Epidermal melanocyte (primary cell): ENCODE measurements around the gene PDIK1L.

Experiments
- DNase-seq: peaks from one replicate; pipeline ENCODE4 v3.0.0; 2011; ENCODE audit warnings: low spot score; ENCODE audit not compliant: insufficient read length

PDIK1L gene

GRCh38 chr1:26169198-26169554 lies 57.6 kb downstream of the PDIK1L start:
- peak; percentile 14 for DNase-seq

GRCh38 chr1:26169669-26170471 lies 58.2 kb downstream of the PDIK1L start, which contains the start of gene ZNF593:
ZNF593 (plus strand) TSS chr1:26169908; CDS start chr1:26169984, 76 bp downstream.
- DNase-seq: peak; percentile 99

- DNase-seq: no peak
Observed at GRCh38 chr1:26170472-26170821, 58.8 kb downstream of the PDIK1L start.

GRCh38 chr1:26171084-26172072 lies 59.8 kb downstream of the PDIK1L start, which contains the start of gene ZNF593OS:
ZNF593OS (minus strand) TSS chr1:26171832; CDS start chr1:26171661, 171 bp downstream.
- DNase-seq: peak; percentile 8
